ENCODE results near the gene TBX10.
A peak's percentile ranks its signal among the peaks of the same experiment; 100 is the strongest.
"Not testable (repeated sequence)": the region's sequence is repeated elsewhere in the genome, so short reads cannot be mapped to it uniquely, and the experiment has no call there.

TBX10 gene

DNA sequence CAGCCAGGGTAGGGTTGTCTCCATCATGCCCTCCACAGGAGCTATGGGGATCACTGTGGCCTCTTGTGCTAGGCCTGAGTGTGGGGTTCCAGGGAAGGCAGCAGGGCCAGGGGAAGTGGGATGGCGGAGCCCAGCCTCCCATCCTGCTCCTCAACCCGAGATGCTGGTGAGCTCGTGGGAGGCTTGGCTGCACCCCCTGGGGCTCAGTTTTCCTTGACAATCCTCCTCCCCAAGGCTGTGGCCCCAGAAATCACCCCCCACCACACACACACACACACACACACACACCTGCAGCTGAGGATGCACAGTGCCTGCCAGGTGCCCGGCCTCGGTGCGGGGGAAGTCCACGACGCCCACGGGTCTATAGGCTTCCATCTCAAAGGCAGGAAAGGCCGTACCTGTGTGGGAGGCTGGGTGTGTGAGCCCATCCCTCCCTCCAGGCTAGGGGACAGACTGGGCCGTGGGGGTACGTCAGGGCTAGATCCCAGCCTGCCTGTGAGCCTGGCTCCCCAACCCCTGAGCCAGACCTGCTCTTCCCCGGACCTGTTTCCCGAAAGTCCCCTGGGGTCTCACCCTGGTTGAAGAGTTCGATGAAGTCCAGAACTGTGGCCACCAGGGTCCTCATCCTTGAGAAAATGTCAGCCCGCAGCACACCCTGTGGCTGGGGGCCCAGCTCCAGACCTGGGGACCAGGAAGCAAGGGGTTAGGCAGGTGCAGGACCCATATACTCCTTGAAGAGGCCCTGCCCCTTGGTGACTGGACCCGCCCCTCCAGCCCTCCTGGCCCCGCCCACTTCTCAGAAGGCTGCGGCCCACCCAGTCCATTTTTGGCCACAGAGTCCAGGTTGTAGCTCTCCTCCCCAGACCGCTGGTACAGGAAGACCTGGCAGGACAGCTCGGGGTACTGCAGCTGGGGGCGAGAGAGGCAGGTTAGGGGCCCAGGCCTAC is 5.2 kb upstream of the TBX10 start:
- no peak for DNase-seq

DNA sequence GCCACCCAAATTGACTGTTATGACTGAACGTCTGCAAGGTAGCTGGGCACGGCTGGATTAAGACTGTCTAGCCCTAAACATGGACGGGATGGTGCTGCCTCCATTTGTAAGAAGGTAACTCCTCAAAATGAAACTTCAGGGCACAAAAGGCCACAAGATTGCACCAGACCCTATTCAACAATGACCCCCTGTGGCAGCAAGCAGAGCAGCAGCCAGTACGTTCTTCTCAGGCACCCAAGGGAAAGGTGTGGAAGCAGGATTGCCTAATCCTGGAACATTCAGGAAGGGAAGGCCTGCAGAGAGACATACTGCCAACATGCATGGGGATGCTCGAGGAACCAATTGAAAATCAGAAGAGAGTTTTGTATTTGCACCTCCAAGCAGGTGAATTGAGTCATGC is 4.5 kb upstream of the TBX10 start:
- no peak for DNase-seq

DNA sequence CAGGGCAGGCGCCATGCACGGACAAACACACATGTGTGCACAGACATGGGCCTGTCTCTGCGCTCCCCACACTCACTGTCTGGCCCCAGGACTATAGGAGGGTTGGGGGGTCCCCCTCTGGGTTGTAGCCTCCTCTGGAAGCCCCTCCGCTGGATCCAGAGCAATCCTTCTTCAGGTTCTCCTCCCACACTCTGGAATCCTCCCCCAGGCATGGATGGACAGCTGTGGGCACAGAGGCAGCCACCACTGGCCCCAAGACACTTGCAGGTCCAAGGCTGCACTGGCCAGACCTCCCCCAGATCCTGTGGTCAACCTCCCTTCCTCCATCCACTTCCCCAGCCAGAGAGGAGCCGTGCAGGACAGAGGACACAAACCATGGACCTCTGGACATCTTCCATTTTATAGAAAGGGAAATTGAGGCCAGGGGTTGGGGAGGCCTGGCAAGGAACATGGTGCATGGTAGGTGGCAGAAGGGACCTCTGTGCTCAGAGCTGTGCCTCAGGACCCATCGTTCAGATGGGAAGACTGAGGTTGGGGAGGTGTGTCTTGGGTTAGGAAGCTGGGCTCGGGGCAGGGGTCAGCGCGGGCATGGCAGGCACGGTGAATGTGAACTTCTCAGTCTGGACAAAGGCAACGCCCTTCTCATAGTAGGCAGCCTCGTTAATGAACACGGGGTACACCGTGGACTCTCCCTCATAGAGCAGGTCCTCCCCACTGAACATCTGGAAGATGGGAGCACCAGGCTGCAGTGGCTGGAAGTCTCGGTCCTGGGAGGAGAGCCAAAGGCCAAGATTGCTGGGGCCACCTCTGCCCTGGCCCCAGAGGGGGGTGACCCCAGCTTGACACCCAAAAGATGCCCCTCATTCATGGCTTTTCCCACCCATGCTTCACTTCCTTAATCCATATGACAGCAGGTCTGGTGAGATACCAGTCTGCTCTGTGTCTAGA is 2.9 kb upstream of the TBX10 start:
- DNase-seq: no peak

DNA sequence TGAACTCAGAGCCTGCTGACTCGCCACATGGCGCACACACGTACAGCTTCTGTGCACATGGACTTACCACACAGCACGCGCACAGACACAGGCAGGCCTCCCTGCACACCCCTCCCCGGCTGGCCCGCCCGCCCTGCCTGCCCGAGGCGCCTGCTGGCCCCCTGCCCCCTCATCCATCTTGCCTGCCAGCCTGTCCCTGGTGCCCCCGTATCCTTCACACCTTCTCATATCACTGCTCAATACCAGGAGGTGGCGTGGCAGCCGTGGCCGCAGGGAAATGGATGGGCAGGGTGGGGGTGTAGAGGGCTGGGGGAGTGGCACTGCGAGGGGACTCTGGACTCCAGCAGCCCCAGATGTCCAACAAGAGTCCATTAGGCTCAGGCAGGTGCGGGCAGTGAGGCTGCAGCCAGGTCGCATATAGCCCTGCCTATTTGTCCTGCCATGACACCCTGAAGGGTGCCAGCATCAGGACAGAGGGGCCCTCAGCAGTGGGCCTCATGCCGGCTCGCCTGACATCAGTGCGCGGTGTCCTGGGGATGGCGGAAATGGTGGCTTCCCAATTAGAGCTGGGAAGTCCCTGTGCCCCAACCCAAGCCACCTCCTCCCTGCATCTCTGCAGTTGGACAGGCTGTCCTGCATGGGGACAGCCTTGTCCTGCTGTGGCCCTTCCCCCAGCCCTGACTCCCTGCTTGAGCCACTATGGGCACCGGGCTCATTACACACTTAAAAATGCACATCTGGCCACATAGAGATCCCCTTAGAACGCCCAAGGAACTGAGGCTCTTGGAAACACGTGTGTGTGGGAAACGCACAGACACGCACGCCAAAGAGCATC is 2.0 kb upstream of the TBX10 start:
- DNase-seq: no peak

DNA sequence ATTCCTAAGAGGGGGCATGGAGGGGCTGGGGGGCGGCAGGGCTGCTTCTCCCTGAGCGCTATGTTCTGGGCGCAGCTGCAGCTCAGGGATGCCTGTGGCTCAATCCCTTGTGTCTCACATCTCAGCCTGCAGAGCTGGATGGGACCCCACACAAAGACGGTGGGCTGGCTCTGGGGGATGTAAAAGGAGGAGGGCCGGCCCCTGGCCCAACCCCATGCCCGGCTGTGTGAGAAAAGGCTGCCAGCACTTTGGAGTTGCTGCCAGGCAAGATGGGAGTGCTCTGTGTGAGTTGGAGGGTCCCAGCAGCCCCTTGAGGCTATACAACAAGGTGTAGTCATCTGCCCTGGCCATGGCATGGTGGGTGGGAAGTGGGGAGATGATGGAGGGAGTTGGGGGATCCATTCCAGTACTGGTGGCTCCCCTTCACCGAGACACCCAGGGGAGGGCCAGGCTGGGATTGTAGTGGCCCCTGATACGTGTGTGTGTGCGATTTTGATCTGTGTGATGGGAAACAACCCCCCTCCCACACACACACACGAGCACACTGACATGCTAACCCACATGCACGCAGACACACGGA is 1.3 kb upstream of the TBX10 start:
- DNase-seq: no peak

DNA sequence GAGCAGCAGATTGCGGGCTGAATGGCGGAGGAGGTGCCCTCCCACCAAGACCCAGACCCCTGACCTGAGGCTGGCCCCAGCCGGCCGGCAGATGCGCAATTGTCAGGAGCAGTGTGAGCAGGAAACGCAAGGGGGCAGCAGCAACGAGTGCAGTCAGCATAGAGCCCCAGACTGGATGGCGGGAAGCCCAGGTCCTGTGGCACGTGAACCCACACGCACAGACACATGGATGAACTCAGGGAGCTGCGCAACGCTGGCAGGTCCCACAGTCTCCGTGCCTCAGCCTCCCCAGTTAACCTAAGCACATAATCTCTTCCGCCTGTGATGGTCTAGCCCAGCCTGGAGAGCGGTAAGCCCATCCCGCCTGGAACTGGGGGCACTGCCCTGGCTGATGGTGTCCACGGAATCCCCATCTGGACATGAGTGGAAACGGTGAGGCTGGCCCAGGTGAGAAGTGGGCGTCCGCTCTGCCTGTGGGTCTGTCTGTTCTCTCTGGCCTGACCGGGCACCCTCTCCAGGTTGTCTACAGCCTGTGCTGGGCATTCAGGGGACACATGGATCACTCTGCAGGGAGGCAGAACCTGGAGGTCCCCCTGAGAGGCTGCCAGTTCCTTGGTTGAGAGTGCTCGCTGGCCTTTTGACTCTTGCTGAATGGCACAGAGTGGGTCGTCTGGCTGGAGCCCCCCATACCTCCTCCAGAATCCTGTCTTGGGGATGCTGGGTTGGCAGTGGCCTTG is 626 bp upstream of the TBX10 start:
- DNase-seq: peak; percentile 19

DNA sequence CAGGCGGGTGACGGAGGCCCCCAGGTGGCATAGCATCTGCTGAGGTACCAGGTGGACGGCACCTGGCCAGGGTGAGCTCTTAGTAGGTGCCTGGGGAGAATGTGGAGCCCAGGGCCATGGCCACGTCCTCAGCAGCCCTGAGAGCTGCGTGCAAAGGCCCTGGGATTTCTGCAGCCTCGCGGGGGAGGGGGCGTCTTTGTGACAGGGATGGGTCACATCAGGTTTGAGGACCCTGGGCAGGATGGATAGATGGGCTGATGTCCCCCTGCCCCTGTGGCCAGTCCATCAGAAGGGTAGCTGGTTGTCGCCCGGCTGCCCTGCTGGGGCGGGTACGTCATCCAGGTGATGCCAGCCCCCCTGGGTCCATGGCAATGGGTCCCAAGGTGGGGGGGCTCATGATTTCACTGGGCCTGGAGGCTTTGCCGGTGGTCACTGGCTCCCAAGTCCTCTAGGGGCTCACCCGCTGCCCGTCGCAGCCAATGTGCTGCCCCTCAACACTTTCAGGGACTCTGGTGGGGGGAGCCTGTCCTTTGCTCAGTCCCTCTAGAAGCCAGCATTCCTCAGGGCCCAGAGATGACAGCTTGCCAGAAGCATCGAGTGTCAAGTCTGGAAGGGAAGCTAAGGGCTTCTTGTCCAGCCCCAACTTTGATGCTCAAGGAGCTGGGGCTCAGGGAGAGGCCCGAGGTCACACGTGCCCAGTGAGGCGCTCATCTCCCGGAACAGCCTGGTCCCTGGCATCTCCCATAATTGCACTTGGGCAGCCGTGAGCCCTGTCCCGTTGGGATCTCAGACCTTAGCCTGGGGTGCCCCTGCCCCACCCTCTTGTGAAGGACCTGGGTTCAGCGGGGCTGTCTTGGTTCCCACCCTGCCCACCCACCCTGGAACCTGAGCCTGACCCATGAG is 777 bp downstream of the TBX10 start:
- DNase-seq: no peak

DNA sequence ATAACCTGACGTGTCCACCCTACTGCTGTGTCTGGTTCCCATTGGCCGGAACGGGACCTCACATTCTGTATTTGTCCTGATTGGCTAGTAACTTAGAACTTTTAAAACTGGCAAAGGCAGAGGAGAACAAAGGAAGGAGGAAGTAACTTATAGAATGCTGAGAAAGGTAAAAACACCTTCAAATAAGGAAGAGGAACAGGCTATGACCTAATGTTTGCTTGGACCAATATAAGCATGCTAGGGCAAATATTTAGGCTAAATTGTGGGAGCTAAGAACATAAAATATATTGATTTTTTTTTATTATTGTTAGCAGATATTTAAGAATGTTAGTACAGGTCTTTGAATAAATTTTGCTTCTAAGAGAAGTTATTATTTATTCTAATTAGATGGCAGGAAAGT is 2.1 kb downstream of the TBX10 start:
- not testable (repeated sequence) for DNase-seq

DNA sequence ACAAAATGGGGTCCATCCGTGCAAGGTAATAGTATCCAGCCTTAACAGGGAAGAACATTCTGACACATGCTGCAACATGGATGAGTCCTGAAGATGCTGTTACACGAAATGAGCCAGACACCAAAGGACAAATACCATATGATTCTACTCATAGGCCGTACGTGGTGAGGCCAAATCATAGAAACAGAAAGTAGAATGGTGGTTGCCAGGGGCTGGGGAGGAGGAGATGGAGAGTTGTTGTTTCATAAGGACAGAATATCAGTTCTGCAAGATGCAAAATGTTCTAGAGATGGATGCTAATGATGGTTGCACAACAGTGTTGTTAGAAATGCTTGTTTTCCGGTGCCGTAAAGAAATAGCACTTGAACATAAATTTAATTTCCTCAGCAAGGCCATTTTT is 2.6 kb downstream of the TBX10 start:
- DNase-seq: no peak

DNA sequence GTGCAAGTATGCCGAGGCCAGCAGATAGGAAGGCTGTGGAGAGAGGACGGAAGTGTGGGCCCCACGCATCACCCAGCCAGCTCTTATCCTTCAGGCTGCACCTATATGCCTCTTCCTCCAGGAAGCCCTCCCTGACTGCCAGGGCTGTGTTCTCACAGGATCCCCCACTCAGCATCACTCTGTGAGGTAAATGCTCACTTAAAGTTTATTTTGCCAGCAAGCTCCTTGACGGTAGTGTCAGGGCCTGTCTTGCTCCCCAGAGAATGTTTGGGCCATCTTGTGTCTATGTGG is 4.4 kb downstream of the TBX10 start:
- no peak for DNase-seq

DNA sequence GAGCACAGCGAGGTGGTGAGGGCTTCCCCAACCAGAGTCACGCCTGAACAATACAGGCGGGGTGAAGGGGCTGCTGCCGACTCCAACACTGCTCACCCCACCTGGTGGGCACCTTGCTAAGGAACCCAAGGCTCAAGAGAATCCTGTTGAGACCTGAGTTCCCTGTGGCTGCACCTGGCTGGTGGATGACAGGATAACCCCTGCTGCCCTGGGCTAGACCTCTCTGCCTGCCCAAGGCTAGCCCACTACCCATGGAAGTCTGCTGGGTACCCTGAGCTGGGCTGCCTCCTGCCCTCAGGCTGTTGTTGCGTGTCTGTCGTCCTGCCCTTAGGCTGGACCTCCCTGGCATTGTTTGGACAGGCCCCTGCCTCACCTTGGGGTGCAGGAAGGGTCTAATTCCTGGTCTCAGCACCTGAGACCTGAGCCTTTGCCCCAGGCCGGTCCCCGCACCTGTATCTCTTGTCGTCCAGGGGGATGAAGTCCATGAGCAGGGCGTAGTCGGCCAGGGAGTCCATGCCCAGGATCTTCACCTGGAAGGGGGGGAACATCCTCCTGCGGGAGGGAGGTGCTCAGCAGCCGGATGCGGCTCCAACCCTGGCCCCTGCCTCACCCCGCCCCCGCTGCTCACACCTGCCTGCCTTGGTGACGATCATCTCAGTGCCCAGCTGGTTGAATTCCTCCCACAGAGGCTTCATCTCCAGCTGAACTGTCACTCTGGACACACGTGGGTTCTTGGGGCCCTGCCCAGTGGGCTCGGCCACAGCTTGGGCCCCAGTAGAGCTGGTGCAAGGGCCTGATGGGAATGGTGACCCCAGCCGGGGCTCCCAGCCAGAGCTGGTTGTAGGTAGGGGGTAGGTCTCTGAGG is 5.0 kb downstream of the TBX10 start:
- no peak for DNase-seq

DNA sequence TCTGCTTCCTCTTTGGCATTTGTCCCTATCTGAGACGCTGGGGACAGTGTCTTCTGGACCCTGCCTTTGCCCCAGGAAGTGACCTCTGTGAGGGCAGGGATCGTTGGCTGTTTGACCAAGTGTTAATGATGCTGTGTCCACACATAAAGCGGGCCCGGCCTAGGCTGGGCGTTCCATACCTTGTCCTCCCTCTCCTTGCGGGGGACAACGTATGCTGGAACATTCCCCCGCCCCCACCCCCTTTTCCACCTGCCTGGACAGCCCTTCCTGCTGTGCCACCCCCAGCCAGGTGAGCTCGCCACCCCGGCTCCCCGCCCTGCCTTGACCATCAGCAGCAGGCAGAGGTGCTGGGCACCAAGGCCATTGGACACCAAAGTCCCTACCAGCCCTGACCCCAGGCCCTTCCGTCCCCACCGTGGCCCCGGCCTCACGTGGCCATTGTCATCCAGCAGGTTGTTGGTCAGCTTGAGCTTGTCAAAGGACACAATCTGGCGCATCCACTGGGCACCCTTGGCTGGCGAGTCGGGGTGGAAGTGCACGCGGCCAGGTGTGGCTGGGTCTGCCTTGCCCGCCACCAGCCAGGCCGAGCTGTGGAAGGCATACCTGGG is 5.7 kb downstream of the TBX10 start:
- DNase-seq: no peak

DNA sequence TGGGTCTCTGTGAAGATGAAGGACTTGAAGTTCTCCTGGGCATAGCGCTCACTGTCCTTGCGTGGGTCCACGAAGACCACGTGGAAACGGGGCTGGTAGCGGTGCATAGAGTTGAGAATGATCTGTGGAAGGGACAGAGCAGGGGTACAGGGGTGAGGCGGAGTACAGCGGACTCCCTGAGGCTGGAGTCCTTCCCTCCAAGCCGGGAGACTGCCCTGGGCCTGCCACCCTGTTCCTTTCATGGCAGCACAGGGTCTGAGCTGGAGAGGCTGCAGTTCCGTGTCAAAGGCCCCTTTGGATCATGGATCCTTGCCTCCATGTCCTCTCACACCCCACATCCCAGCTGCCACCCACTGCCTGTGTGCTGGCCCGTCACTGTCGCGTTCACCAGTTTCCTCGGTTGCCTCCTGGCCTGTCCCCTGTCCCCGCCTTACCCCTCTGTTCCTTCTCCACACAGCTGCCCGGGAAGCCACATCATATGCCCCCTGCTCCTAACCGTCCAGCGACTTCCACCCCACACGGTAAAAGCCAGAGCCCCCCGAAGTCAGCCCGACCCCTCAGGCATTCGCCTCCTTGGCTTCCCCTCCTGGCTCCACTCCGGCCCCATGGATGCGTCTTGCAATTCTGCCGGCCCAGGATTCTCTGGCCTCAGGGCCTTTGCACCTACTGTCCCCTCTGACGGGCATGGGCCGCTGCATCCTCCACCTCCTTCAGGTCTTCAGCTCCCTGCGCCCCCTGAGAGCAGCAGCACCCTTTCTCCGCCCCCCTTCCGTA is 6.4 kb downstream of the TBX10 start:
- DNase-seq: no peak

DNA sequence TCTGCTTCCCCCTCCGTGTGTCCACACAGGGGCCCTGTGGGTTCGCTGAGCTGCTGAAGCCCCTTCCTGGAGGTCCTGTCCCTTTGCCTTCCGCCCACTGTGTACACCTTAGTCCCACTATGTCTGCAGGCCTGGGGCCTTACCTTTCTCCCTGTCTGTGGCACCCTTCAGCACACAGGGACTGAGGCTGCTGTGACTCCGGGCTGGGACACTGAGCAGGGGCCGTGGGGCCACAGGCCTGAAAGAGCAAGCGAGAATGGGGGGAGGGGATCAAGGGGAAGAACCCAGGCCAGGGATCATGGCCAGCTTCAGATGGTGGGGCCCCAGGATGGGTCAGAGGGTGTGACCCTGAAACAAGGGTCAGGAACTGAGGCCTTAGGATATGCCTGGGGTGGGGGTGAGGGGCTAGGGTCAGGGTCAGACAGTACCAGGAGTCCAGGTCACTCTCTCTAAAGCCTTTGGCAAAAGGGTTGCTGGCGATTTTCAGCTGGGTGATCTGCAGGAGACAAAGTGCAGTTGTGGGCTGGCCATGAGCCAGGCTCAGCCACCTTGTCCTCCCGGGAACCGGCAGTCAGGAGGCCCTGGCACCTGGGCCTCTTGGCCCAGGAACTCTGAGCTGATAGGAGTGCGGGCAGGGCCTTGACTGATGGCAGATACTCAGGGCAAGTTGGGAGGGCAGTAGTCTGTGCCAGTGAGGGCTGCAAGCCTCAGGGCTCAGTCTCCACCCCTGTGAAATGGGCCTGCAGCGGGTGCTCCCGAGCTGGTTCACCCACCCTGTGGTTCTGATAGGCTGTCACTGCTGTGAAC is 7.2 kb downstream of the TBX10 start:
- no peak for DNase-seq

DNA sequence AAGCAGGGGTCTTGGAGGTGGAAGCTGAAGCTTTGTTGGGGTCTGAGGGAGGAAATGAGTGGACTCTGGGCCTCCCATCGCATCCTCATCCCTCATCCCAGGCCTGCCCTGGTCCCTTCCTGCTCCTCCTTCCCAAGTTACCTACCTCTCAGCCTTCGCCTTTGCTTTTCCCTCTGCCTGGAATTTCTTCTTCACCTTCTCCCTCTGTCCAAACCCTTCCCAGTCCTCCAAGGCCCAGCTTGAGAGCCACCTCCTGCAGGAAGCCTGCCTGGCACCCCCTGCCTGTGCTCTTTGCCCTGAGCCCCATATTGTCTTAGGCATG is 7.7 kb downstream of the TBX10 start:
- no peak for DNase-seq

DNA sequence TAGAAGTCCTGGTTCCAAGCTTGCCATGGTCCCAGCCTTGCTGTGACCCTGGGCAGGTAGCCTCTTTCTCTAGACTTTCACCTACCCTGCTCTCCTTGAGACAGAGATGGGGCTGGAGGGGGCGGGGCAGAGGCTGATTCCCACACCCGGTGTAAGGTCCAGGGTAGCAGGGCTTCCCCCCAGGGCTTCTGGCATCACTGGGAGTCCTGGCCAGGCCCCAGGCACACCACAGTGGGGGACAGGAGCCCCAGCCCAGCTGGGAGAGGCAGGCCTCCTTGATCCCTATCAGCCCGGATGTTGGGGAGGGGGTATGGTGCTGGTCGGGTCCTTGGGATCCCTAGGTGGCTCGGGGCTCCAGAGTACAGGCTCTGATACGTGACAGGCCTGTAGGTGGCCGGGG is 8.2 kb downstream of the TBX10 start:
- DNase-seq: no peak

DNA sequence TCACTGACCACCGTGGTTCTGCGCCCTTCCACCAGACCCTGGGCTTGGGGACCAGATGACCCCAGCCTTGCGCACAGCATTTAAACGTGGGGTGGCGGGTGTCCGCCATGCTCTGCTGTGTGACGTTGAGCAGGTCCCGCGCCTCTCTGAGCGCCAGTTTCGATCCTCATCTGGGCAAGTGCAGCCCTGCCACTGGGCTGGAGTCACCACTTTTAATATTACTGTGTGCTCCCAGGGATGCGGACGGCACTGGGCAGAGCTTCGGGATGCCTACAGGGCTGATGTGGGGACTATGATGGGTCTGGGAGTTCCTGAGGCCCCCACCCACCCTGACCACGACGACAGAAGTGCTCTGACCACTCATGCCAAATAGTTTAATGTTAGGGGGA is 8.6 kb downstream of the TBX10 start:
- DNase-seq: no peak

Data from NCI-H1694 treated with DMSO at 0.1 percent for 48 hours (cell line).